ENCODE results near the gene BRD8.

DNA sequence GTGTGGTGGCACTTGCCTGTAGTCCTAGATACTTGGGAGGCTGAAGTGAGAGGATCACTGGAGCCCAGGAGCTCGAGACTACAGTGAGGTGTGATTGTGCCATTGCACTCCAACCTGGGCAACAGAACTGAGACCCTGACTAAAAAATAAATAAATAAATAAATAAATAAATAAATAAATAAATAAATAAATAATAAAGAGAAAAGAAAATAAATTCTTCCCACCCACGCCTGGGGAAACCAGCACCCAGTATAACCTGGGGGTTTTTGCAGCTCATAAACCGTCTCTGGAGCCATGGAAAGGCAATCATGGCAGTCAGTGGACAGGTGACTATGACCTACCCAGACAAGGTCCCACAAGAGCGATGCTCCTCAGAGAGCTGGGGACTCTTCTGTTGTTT is 86.7 kb downstream of the BRD8 start:
- TF ChIP-seq, protein P1, sequence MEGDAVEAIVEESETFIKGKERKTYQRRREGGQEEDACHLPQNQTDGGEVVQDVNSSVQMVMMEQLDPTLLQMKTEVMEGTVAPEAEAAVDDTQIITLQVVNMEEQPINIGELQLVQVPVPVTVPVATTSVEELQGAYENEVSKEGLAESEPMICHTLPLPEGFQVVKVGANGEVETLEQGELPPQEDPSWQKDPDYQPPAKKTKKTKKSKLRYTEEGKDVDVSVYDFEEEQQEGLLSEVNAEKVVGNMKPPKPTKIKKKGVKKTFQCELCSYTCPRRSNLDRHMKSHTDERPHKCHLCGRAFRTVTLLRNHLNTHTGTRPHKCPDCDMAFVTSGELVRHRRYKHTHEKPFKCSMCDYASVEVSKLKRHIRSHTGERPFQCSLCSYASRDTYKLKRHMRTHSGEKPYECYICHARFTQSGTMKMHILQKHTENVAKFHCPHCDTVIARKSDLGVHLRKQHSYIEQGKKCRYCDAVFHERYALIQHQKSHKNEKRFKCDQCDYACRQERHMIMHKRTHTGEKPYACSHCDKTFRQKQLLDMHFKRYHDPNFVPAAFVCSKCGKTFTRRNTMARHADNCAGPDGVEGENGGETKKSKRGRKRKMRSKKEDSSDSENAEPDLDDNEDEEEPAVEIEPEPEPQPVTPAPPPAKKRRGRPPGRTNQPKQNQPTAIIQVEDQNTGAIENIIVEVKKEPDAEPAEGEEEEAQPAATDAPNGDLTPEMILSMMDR (IDR thresholded peaks at IDR 0.05 in 2 of 3, conservative IDR thresholded peaks at IDR 0.05 in 1 of 3; ENCODE audit: borderline replicate concordance in 1 of 3, insufficient read depth in 1 of 3, low read depth in 2 of 3, low read length in 2 of 3) = no peak
- TF ChIP-seq POLR2A (IDR thresholded peaks at IDR 0.05; ENCODE audit: borderline replicate concordance, extremely low read depth, insufficient read depth, insufficient read length) (no peak), EZH2 (IDR thresholded peaks at IDR 0.05) (no peak), YY1 (IDR thresholded peaks at IDR 0.05; ENCODE audit: extremely low read depth, insufficient replicate concordance, low read depth, low read length) (no peak), TCF7L2 (IDR thresholded peaks at IDR 0.05; ENCODE audit: borderline replicate concordance, extremely low read depth, insufficient read depth, insufficient read length) (no peak), SIN3A (IDR thresholded peaks at IDR 0.05; ENCODE audit: low read depth) (no peak), EZH2phosphoT487 (IDR thresholded peaks at IDR 0.05; ENCODE audit: borderline replicate concordance) (no peak), ZNF274 (IDR thresholded peaks at IDR 0.05; ENCODE audit: low read depth, low read length) (no peak), POLR2AphosphoS5 (IDR thresholded peaks at IDR 0.05; ENCODE audit: low read depth, low read length) (no peak), JUND (IDR thresholded peaks at IDR 0.05) (no peak)
- TF ChIP-seq, protein P2, sequence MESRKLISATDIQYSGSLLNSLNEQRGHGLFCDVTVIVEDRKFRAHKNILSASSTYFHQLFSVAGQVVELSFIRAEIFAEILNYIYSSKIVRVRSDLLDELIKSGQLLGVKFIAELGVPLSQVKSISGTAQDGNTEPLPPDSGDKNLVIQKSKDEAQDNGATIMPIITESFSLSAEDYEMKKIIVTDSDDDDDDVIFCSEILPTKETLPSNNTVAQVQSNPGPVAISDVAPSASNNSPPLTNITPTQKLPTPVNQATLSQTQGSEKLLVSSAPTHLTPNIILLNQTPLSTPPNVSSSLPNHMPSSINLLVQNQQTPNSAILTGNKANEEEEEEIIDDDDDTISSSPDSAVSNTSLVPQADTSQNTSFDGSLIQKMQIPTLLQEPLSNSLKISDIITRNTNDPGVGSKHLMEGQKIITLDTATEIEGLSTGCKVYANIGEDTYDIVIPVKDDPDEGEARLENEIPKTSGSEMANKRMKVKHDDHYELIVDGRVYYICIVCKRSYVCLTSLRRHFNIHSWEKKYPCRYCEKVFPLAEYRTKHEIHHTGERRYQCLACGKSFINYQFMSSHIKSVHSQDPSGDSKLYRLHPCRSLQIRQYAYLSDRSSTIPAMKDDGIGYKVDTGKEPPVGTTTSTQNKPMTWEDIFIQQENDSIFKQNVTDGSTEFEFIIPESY (IDR thresholded peaks at IDR 0.05; ENCODE audit: extremely low read depth, insufficient replicate concordance, low read length) = no peak
- TF ChIP-seq, protein P3, sequence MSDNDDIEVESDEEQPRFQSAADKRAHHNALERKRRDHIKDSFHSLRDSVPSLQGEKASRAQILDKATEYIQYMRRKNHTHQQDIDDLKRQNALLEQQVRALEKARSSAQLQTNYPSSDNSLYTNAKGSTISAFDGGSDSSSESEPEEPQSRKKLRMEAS (IDR thresholded peaks at IDR 0.05) = no peak
- TF ChIP-seq, protein P4, sequence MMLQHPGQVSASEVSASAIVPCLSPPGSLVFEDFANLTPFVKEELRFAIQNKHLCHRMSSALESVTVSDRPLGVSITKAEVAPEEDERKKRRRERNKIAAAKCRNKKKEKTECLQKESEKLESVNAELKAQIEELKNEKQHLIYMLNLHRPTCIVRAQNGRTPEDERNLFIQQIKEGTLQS (IDR thresholded peaks at IDR 0.05) = no peak
